GM23338 (cell line): Measurements from ENCODE around the gene PTPRF.

ENCODE experiments used
- CTCF ChIP-seq, 2 experiments: fragments of 200-600 bp in 1 of 2; sonication (generic) in 1 of 2; conservative IDR thresholded peaks; 2 replicates each; pipeline versions ENCODE4 v1.5.1 to v1.6.1; 2016 to 2017; ENCODE audit warnings: antibody characterized with exemption in 2 of 2, low read depth in 2 of 2, mild to moderate bottlenecking in 2 of 2, moderate library complexity in 1 of 2
- EZH2 ChIP-seq: fragments of 200-600 bp; sonication (generic); IDR thresholded peaks from one replicate; pipeline ENCODE4 v1.8.0; 2017; ENCODE audit warnings: antibody characterized with exemption, mild to moderate bottlenecking, low read depth; ENCODE audit not compliant: unreplicated experiment

- TF ChIP-seq CTCF (conservative IDR thresholded peaks at IDR 0.05; ENCODE audit: low read depth in 2 of 2), result no peak
- no peak for TF ChIP-seq EZH2
Observed at GRCh38 chr1:43538143-43538487, 7.4 kb downstream of the PTPRF start.
